ENCODE data around the gene CCDC60.
"Not testable (repeated sequence)": the region's sequence is repeated elsewhere in the genome, so short reads cannot be mapped to it uniquely, and the experiment has no call there.

CCDC60 gene

GRCh38 chr12:119338593-119339363 lies 4.2 kb downstream of the CCDC60 start:
- DNase-seq = no peak

- no peak for DNase-seq
Measured at GRCh38 chr12:119340578-119340977, 6.0 kb downstream of the CCDC60 start.

- no peak for DNase-seq
Measured at GRCh38 chr12:119341020-119341419, 6.5 kb downstream of the CCDC60 start.

GRCh38 chr12:119341988-119342387 lies 7.5 kb downstream of the CCDC60 start:
- DNase-seq = no peak

GRCh38 chr12:119343130-119343529 lies 8.6 kb downstream of the CCDC60 start:
- DNase-seq = no peak

GRCh38 chr12:119354172-119354571 lies 19.6 kb downstream of the CCDC60 start:
- DNase-seq = no peak

- DNase-seq = not testable (repeated sequence)
Measured at GRCh38 chr12:119360366-119360765, 25.8 kb downstream of the CCDC60 start.

GRCh38 chr12:119363037-119363436 lies 28.5 kb downstream of the CCDC60 start:
- DNase-seq = no peak

GRCh38 chr12:119363490-119363889 lies 29.0 kb downstream of the CCDC60 start:
- no peak for DNase-seq

GRCh38 chr12:119365451-119365850 lies 30.9 kb downstream of the CCDC60 start:
- DNase-seq = no peak

GRCh38 chr12:119366007-119366406 lies 31.5 kb downstream of the CCDC60 start:
- DNase-seq = no peak

GRCh38 chr12:119369161-119369560 lies 34.6 kb downstream of the CCDC60 start:
- DNase-seq = no peak

- DNase-seq = no peak
Measured at GRCh38 chr12:119369907-119370546, 35.5 kb downstream of the CCDC60 start.

GRCh38 chr12:119372540-119372939 lies 38.0 kb downstream of the CCDC60 start:
- no peak for DNase-seq

- DNase-seq = no peak
Measured at GRCh38 chr12:119373001-119373400, 38.5 kb downstream of the CCDC60 start.

- DNase-seq = no peak
Measured at GRCh38 chr12:119373666-119374065, 39.1 kb downstream of the CCDC60 start.

GRCh38 chr12:119374635-119375034 lies 40.1 kb downstream of the CCDC60 start:
- DNase-seq = no peak

GRCh38 chr12:119375075-119375882 lies 40.8 kb downstream of the CCDC60 start:
- no peak for DNase-seq

- DNase-seq = no peak
Measured at GRCh38 chr12:119375883-119376190, 41.3 kb downstream of the CCDC60 start.

- DNase-seq = no peak
Measured at GRCh38 chr12:119378903-119379302, 44.4 kb downstream of the CCDC60 start.

- no peak for DNase-seq
Measured at GRCh38 chr12:119381471-119382235, 47.1 kb downstream of the CCDC60 start.

GRCh38 chr12:119383206-119383605 lies 48.7 kb downstream of the CCDC60 start:
- DNase-seq = no peak

GRCh38 chr12:119384340-119384739 lies 49.8 kb downstream of the CCDC60 start:
- DNase-seq = no peak

All from activated CD8-positive, alpha-beta memory T cell treated with anti-CD3 and anti-CD28 coated beads, Interleukin-2, amount 50 U/mL, for 4 hours (primary cell).